ENCODE results near the gene DDX39A. TPM values are rescaled to one million over a fixed set of nuclear protein-coding genes. Genes with fewer than 3 reads are reported as not detected.
"Not testable (repeated sequence)": the region's sequence is repeated elsewhere in the genome, so short reads cannot be mapped to it uniquely, and the experiment has no call there.

Gene DDX39A
- total and polyA plus RNA-seq, 2 donors (not counting 1 experiment from before 2014, with no cell fraction given): 35.9 to 36.5 TPM

- H3K4me3 ChIP-seq (replicated peaks in 1 of 4; ENCODE audit: control extremely low read depth in 1 of 4, insufficient read depth in 1 of 4, low read depth in 3 of 4, low read length in 4 of 4): no peak overlapping the region
- TF ChIP-seq EZH2 (IDR thresholded peaks at IDR 0.05; ENCODE audit: low read length, missing control alignments): no peak
- TF ChIP-seq CTCF (conservative IDR thresholded peaks at IDR 0.05 in 1 of 2, IDR thresholded peaks at IDR 0.05 in 1 of 2; ENCODE audit: low read depth in 1 of 2, low read length in 2 of 2): peak; percentile 35 to 66
These were observed 13.1 kb downstream of the DDX39A start for GRCh38 chr19:14405758-14406644.

GRCh38 chr19:14405380-14405757 is 13.8 kb downstream of the DDX39A start:
- no peaks in the 10 kb centered on the region for H3K9me3 ChIP-seq (ENCODE audit: control insufficient read depth, insufficient read depth, low read depth, low read length)
- no peak overlapping the region for H3K9ac ChIP-seq (ENCODE audit: insufficient read depth, low read length)
- H3K79me2 ChIP-seq (ENCODE audit: control insufficient read depth, insufficient read depth, low read length): peaks cover 4% of the 10 kb centered on the region
- no peaks in the 10 kb centered on the region for H4K20me1 ChIP-seq (ENCODE audit: control insufficient read depth, extremely low read depth, insufficient read depth, low read length)
- no peak overlapping the region for H3K4me2 ChIP-seq (ENCODE audit: extremely low read depth, insufficient read depth, low read length)
- no peak for DNase-seq (ENCODE audit: low read depth in 2 of 2)
- H3K27me3 ChIP-seq (ENCODE audit: control insufficient read depth, insufficient read depth, low read length): no peaks in the 10 kb centered on the region
- peaks cover 54% of the 10 kb centered on the region for H3K36me3 ChIP-seq (ENCODE audit: control insufficient read depth, insufficient read depth, low read length)
- no peak overlapping the region for H3K27ac ChIP-seq (ENCODE audit: insufficient read depth, low read length)
- TF ChIP-seq EZH2 (IDR thresholded peaks at IDR 0.05; ENCODE audit: low read length, missing control alignments) (no peak), CTCF (conservative IDR thresholded peaks at IDR 0.05 in 1 of 2, IDR thresholded peaks at IDR 0.05 in 1 of 2; ENCODE audit: low read depth in 1 of 2, low read length in 2 of 2) (no peak)
- no peaks in the 10 kb centered on the region for H3K4me1 ChIP-seq (ENCODE audit: control insufficient read depth, extremely low read depth, insufficient read depth, low read length)
- no peak overlapping the region for H2AFZ ChIP-seq (ENCODE audit: low read length)
- H3K4me3 ChIP-seq (replicated peaks in 1 of 4; ENCODE audit: control extremely low read depth in 1 of 4, insufficient read depth in 1 of 4, low read depth in 3 of 4, low read length in 4 of 4): no peak overlapping the region

More at GRCh38 chr19:14405758-14406644, 13.1 kb downstream of the DDX39A start:
- no peaks in the 10 kb centered on the region for H3K9me3 ChIP-seq (ENCODE audit: control insufficient read depth, insufficient read depth, low read depth, low read length)
- H3K4me1 ChIP-seq (ENCODE audit: control insufficient read depth, extremely low read depth, insufficient read depth, low read length): no peaks in the 10 kb centered on the region
- H3K79me2 ChIP-seq (ENCODE audit: control insufficient read depth, insufficient read depth, low read length): peaks cover 9% of the 10 kb centered on the region
- H3K36me3 ChIP-seq (ENCODE audit: control insufficient read depth, insufficient read depth, low read length): peaks cover 61% of the 10 kb centered on the region
- DNase-seq (ENCODE audit: low read depth in 2 of 2): peak; percentile 75 to 86
- H4K20me1 ChIP-seq (ENCODE audit: control insufficient read depth, extremely low read depth, insufficient read depth, low read length): no peaks in the 10 kb centered on the region
- no peak overlapping the region for H3K4me2 ChIP-seq (ENCODE audit: extremely low read depth, insufficient read depth, low read length)
- no peak overlapping the region for H2AFZ ChIP-seq (ENCODE audit: low read length)
- H3K27me3 ChIP-seq (ENCODE audit: control insufficient read depth, insufficient read depth, low read length): no peaks in the 10 kb centered on the region
- H3K27ac ChIP-seq (ENCODE audit: insufficient read depth, low read length): peak overlapping the region; percentile 10
- H3K9ac ChIP-seq (ENCODE audit: insufficient read depth, low read length): peak overlapping the region; percentile 23

- Histone ChIP-seq H3K27ac (ENCODE audit: insufficient read depth, low read length) (no peak overlapping the region), H3K79me2 (ENCODE audit: control insufficient read depth, insufficient read depth, low read length) (no peaks in the 10 kb centered on the region), H3K36me3 (ENCODE audit: control insufficient read depth, insufficient read depth, low read length) (peaks cover 45% of the 10 kb centered on the region), H3K27me3 (ENCODE audit: control insufficient read depth, insufficient read depth, low read length) (no peaks in the 10 kb centered on the region), H3K4me1 (ENCODE audit: control insufficient read depth, extremely low read depth, insufficient read depth, low read length) (no peaks in the 10 kb centered on the region), H4K20me1 (ENCODE audit: control insufficient read depth, extremely low read depth, insufficient read depth, low read length) (no peaks in the 10 kb centered on the region), H3K4me3 (replicated peaks in 1 of 4; ENCODE audit: control extremely low read depth in 1 of 4, insufficient read depth in 1 of 4, low read depth in 3 of 4, low read length in 4 of 4) (no peak overlapping the region), H3K4me2 (ENCODE audit: extremely low read depth, insufficient read depth, low read length) (no peak overlapping the region), H3K9me3 (ENCODE audit: control insufficient read depth, insufficient read depth, low read depth, low read length) (no peaks in the 10 kb centered on the region), H3K9ac (ENCODE audit: insufficient read depth, low read length) (no peak overlapping the region), H2AFZ (ENCODE audit: low read length) (no peak overlapping the region)
- no peak for DNase-seq (ENCODE audit: low read depth in 2 of 2)
- TF ChIP-seq CTCF (conservative IDR thresholded peaks at IDR 0.05 in 1 of 2, IDR thresholded peaks at IDR 0.05 in 1 of 2; ENCODE audit: low read depth in 1 of 2, low read length in 2 of 2): no peak
- no peak for TF ChIP-seq EZH2 (IDR thresholded peaks at IDR 0.05; ENCODE audit: low read length, missing control alignments)
These were observed 14.8 kb downstream of the DDX39A start for GRCh38 chr19:14404312-14404711.

GRCh38 chr19:14403145-14403930 is 15.8 kb downstream of the DDX39A start:
- not testable (repeated sequence) for H3K27me3 ChIP-seq (ENCODE audit: control insufficient read depth, insufficient read depth, low read length); H3K9ac ChIP-seq (ENCODE audit: insufficient read depth, low read length); DNase-seq (ENCODE audit: low read depth in 2 of 2); H3K9me3 ChIP-seq (ENCODE audit: control insufficient read depth, insufficient read depth, low read depth, low read length); H4K20me1 ChIP-seq (ENCODE audit: control insufficient read depth, extremely low read depth, insufficient read depth, low read length); H3K27ac ChIP-seq (ENCODE audit: insufficient read depth, low read length); H3K4me1 ChIP-seq (ENCODE audit: control insufficient read depth, extremely low read depth, insufficient read depth, low read length); H3K4me2 ChIP-seq (ENCODE audit: extremely low read depth, insufficient read depth, low read length); H2AFZ ChIP-seq (ENCODE audit: low read length); H3K79me2 ChIP-seq (ENCODE audit: control insufficient read depth, insufficient read depth, low read length); H3K4me3 ChIP-seq (replicated peaks in 1 of 4; ENCODE audit: control extremely low read depth in 1 of 4, insufficient read depth in 1 of 4, low read depth in 3 of 4, low read length in 4 of 4)
- H3K36me3 ChIP-seq (ENCODE audit: control insufficient read depth, insufficient read depth, low read length): peaks cover 37% of the 10 kb centered on the region
